NCI-H748 (cell line): ENCODE measurements around the gene PTPRN2.

Experiments
- DNase-seq: peaks from one replicate; lab custom pipeline; 2025; ENCODE audit not compliant: unreplicated experiment; lab: John Stamatoyannopoulos, UW

PTPRN2 gene

DNA sequence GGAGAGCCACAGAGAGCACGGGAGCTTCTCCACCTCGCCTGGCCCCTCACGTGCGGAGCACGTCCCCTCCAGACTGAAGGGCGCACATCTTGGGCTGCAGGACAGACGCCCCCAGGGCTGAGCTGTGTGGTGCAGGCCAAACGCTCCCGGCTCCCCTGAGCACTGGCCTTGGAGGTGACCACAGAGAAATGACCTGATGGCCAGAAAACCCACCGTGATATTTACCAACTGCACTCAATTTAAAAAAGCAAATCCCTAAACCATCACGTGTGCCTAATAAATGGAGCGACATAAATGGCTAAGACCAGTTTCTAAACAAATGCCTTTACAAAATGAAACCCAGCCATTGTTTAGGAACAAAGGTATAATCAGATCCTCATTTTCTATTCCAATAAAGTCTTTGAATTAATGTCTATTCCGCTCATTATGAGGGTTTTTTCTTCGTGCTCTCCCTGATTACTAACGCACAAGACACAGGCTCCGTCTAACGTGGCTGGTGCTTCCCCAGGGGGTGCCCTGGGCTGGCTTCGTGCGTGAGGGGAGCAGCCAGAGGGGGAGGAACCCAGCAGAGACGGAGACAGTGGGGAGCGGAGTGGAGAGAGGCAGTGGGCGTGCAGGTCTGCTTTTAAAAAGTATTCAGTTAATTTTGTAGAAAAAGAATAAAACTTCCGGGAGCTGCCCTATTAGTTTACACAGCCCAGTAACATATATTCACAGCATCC is 1060.5 kb downstream of the PTPRN2 start:
- DNase-seq, result peak; percentile 38

DNA sequence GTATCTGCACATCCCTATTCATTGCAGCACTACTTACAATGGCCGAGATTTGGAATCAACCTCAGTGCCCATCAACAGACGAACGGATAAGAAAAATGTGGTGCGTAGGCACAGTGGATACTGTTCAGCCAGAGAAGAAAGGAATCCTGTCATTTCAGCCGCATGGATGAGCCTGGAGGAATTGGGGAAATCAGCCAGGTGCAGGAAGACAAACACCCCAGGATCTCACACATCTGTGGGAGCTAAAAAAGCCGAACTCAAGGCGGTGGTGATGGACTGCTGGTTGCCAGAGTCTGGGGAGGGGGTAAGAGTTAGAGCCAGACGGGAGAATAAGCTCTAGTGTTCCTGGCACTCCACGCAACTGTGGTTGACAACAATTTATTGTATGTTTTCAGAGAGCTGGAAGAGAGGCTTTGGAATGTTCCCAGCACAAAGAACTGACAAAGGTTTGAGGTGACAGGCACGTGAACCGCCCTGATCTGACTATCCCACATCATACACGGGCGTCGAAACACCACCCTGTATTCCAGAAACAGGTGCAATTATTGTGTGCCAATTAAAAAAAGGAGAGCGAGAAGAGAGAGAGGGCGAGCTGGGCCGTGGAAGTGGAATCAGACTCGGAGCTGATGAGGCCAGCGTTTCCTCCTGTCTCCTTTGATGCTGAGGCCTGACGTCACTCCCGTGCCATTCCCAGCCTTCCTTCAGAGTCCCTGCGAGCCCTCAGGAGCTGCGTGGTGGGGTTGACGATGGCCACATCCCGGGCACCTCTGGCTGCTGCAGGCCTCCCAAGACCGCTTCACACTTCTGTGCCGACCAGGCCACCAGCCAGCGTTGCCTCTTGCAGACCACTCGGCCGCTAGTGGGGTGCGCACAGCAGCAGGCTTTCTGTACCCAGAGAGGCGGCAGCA is 1061.4 kb downstream of the PTPRN2 start:
- DNase-seq, result no peak

DNA sequence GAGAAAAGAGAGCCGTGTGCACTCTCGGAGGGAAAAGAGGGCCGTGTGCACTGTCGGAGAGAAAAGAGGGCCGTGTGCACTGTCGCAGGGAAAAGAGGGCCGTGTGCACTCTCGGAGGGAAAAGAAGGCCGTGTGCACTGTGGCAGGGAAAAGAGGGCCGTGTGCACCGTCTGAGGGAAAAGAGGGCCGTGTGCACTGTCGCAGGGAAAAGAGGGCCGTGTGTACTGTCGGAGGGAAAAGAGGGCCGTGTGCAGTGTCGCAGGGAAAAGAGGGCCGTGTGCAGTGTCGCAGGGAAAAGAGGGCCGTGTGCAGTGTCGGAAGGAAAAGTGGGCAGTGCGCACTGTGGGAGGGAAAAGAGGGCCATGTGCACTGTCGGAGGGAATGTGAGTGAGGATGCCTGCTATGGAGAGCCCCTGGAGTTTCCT is 1062.1 kb downstream of the PTPRN2 start:
- DNase-seq, result no peak

GRCh38 chr7:157524731-157525130 is 1062.9 kb downstream of the PTPRN2 start:
- DNase-seq, result no peak

- no peak for DNase-seq
Measured at GRCh38 chr7:157523766-157524421, 1063.7 kb downstream of the PTPRN2 start.

DNA sequence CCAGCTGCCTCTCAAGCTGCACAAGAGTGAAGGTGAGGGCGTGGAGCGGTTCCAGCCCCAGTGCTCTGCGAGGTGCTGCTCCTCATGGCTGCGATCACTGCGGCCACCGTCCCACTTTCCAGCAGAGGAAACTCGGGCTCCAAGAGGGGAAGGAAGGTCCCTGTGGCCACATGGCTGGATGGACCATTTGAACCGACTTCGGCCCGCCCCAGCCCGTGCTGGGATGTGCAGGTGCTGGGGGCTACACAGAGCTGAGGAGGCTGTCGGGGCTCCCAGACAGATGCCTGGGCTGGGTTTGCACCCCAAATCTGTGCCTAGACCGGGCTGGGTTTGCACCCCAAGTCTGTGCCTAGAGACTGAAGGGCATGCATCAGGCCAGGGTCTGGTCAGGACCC is 1064.3 kb downstream of the PTPRN2 start:
- no peak for DNase-seq

GRCh38 chr7:157522954-157523353 is 1064.7 kb downstream of the PTPRN2 start:
- no peak for DNase-seq

GRCh38 chr7:157522189-157522588 is 1065.4 kb downstream of the PTPRN2 start:
- no peak for DNase-seq

DNA sequence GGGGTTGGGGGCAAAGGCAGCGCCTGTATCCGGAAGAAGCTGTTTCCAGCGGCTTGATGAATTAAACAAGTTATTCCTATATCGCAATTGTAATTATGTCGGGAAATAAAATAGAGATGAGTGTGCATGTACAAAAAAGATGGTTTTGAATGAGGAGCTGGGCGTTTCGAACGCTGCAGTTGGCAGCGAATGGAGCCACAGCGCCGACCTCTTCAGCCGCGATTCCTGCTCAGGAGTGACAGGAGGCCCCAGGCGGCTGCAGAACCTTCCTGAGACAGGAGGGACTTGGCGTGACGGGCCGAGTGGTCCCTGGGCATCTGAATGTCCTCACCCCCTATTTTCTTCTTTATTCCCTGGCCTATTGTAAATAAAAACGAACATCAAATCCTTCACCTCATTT is 1065.9 kb downstream of the PTPRN2 start:
- no peak for DNase-seq

DNA sequence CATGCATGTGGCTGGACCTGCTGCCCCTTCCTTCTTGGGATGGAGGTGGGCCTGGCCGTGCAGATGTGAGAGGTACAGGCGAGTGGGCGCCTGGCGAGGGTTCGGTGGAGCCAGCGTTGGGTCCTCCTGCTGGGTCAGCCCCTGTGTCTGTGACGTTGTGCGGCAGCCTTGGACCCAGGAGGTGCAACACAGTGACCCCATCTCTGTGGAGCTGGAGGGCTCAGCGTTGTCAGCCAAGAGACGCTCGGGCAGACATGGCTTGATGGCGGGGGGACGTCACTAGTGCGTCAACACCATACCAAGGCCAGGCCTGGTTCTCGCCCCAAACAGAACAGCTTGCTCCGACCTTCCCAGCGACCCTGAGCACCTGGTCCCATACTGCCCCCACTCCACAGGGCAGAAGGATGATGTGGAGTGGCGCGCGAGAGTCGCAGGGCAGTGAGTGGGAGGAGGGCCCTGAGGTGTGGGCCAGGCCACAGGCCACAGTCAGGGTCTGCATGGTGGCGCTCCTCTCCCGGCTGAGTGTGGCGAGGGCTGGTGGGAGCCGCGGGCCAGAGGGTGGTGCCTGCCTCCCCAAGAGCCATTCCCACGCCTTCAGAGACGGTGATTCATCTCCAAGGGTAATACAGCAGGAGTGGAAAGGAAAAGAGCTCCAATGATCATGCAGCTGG is 1066.4 kb downstream of the PTPRN2 start:
- DNase-seq, result no peak

DNA sequence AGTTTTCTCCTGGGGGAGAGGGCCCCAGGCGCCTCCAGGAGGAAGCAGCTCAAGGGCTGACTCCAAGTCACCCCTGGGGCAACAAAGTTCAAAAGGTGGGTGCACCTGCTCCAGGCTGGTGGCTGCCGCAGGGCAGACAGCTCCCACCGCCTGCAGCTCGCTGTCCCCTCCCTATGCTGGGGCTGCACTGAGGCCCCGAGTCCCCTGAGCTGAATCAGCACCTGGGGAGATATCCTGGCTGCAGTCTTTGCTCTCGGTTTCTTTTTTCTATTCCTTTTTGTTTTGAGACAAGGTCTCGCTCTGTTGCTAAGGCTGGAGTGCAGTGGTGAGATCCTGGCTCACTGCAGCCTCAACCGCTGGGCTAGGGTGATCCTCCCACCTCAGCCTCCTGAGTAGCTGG is 1067.4 kb downstream of the PTPRN2 start:
- DNase-seq, result no peak

DNA sequence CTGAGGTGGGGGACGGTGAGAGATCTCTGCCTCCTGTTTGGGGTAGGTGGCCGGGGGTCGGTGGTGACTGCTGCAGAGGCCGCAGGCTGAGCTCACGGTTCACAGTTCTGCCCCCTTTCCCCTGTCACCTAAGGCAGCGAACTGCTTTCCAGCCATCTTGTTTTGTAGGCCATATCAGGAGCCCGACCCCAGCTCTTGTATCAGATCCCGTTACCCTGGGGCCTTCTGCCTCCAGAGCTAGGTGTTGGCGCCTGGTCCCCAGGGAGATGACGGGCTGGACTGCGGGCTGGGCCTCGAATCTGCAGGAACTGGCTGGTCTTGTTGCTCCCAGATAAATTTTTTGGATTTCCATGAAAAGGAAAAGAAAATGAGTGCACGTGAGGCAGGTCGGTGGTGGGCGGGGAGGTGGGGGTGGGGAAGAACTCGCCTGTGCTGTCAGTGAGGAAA is 1067.8 kb downstream of the PTPRN2 start:
- DNase-seq, result no peak

DNA sequence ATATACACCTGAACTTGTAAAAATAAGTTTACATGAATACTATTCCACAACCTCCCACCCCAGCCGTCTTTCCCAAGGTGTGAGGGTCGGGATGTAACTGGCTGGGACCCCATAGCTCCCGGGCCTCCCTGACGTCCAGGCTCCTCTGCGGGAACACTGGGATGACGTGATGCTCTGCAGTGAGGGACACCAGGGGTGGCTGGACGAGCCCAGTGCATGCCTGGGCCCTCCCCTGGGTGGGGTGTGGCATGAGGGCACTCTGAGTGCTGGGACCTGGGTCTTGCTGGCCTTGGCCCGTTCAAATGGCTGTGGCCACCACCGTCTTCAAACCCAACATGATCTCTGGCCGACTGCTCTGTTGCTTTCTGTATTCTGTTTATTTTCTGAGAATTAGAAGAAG is 1068.4 kb downstream of the PTPRN2 start:
- no peak for DNase-seq

- no peak for DNase-seq
Measured at GRCh38 chr7:157518514-157519175, 1069.0 kb downstream of the PTPRN2 start.

- no peak for DNase-seq
Measured at GRCh38 chr7:157517782-157518513, 1069.7 kb downstream of the PTPRN2 start.

DNA sequence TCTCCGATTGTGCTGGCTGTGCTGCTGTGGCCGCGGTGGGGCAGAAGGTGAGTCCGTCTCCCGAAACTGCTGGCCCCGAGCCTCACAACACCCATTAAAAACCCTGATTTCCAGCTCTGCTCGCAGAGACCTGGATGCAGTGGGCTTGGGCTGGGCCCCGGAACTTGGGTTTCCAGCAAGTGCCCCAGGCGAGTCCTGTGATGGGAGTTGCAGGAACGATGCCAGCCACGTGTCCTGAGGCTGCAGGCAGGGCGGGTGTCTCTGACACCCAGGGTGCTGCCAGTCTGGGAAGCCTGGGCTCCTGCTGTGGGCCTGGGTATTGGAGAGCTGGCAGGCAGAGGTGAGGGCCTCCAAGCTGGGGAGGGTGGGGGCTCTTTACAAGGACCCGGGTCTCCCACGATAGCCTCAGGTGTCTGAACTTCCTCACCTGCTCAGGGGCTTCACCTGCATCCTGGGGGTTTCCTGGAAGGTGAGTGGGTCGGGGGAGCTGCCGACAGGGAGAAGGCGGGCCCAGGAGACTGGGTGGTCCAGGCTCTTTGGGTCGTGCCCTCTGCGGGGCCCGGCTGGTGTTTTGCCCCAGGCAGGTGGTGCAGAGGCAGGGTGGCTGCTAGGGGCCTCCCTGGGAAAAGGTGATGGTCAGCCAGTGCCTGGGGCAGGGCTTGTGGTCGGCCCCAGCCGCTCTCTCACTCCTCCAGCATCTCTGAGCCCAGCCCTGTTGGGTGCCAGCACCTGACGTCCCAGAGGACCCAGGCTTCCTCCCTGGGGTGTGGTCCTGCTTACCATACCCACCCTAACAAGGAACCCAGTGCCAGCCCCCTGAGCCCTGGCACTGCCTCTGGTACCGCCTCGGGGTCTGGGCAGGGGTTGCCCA is 1070.5 kb downstream of the PTPRN2 start:
- DNase-seq, result no peak

GRCh38 chr7:157516311-157516710 is 1071.3 kb downstream of the PTPRN2 start:
- no peak for DNase-seq

GRCh38 chr7:157515342-157516041 is 1072.1 kb downstream of the PTPRN2 start:
- DNase-seq, result no peak
